Measurements from ENCODE around the gene LHFPL3. TPM values are rescaled to one million over a fixed set of nuclear protein-coding genes. Genes with fewer than 3 reads are reported as not detected.

Gene LHFPL3
- total RNA-seq, 1 experiment from 2014 or later = not detected

DNA sequence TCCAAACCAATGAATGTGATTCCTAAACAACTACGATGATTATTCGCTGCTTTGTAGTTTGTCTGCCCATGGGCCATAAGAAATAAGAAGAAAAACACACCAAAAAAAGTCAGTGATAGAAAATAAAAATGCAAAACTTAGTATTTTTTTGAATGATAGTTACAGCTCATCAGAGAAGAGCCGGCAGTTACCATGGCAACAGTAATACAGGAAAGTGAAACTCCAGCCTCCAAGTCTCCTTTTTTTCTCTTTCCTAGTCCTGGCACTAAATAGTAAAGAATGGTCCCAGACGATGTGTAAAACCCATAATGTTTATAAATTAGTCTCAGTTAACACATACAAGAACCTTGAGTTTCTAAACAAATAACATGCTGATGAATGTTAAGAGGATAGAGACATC is 21.6 kb upstream of the LHFPL3 start:
- Histone ChIP-seq H3K36me3 (ENCODE audit: control insufficient read depth in 1 of 2, insufficient read depth in 2 of 2, low read length in 2 of 2) (no peaks in the 10 kb centered on the region), H3K9me3 (ENCODE audit: control insufficient read depth in 1 of 2, insufficient read depth in 1 of 2, low read depth in 1 of 2, low read length in 2 of 2) (no peaks in the 10 kb centered on the region), H2AFZ (ENCODE audit: low read depth, low read length, poor library complexity, severe bottlenecking) (no peak overlapping the region), H3K4me3 (replicated peaks in 1 of 2; ENCODE audit: low read depth in 1 of 2, low read length in 2 of 2) (no peak overlapping the region), H3K4me2 (ENCODE audit: low read length) (no peak overlapping the region), H3K79me2 (ENCODE audit: insufficient read depth, low read length) (no peaks in the 10 kb centered on the region), H3K9ac (ENCODE audit: low read length) (no peak overlapping the region), H3K4me1 (ENCODE audit: control insufficient read depth in 1 of 2, insufficient read depth in 2 of 2, low read length in 2 of 2) (no peaks in the 10 kb centered on the region), H3K27me3 (ENCODE audit: insufficient read depth, low read length) (no peaks in the 10 kb centered on the region), H3K27ac (ENCODE audit: low read depth, low read length) (no peak overlapping the region), H4K20me1 (ENCODE audit: insufficient read depth) (no peaks in the 10 kb centered on the region), H3K9me2 (ENCODE audit: insufficient read depth) (no peaks in the 10 kb centered on the region)
- ATAC-seq = no peak
- DNase-seq (ENCODE audit: low read depth, low spot score) = no peak
- ChIA-PET CTCF (no interaction called here), POLR2A (no interaction called here), RAD21 (ENCODE audit: low non-redundant PET in 1 of 2, low total read pairs in 2 of 2, uncharacterized antibody in 2 of 2, unreplicated experiment in 2 of 2) (no interaction called here)
- intact Hi-C loops (cut with micrococcal nuclease) = no loop called here
- BruUV-seq (replicated peaks) = no TSS peak
- TF ChIP-seq EZH2 (IDR thresholded peaks at IDR 0.05) = no peak
- TF ChIP-seq FOSL1 (IDR thresholded peaks at IDR 0.05; ENCODE audit: low read depth) = no peak
- no peak for TF ChIP-seq EGR1 (IDR thresholded peaks at IDR 0.05; ENCODE audit: low read depth)
- TF ChIP-seq ELF1 (IDR thresholded peaks at IDR 0.05; ENCODE audit: borderline replicate concordance, low read depth) = no peak
- no peak for TF ChIP-seq CEBPB (IDR thresholded peaks at IDR 0.05; ENCODE audit: low read depth)
- TF ChIP-seq CBX3 (IDR thresholded peaks at IDR 0.05; ENCODE audit: low read depth) = no peak
- no peak for TF ChIP-seq EZH2phosphoT487 (IDR thresholded peaks at IDR 0.05; ENCODE audit: borderline replicate concordance)
- no peak for TF ChIP-seq SIN3A (IDR thresholded peaks at IDR 0.05; ENCODE audit: low read depth)
- TF ChIP-seq, protein P1, sequence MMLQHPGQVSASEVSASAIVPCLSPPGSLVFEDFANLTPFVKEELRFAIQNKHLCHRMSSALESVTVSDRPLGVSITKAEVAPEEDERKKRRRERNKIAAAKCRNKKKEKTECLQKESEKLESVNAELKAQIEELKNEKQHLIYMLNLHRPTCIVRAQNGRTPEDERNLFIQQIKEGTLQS (IDR thresholded peaks at IDR 0.05) = no peak
- TF ChIP-seq, protein P2, sequence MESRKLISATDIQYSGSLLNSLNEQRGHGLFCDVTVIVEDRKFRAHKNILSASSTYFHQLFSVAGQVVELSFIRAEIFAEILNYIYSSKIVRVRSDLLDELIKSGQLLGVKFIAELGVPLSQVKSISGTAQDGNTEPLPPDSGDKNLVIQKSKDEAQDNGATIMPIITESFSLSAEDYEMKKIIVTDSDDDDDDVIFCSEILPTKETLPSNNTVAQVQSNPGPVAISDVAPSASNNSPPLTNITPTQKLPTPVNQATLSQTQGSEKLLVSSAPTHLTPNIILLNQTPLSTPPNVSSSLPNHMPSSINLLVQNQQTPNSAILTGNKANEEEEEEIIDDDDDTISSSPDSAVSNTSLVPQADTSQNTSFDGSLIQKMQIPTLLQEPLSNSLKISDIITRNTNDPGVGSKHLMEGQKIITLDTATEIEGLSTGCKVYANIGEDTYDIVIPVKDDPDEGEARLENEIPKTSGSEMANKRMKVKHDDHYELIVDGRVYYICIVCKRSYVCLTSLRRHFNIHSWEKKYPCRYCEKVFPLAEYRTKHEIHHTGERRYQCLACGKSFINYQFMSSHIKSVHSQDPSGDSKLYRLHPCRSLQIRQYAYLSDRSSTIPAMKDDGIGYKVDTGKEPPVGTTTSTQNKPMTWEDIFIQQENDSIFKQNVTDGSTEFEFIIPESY (IDR thresholded peaks at IDR 0.05; ENCODE audit: extremely low read depth, insufficient replicate concordance, low read length) = no peak
- no peak for TF ChIP-seq SP1 (IDR thresholded peaks at IDR 0.05; ENCODE audit: low read depth)
- TF ChIP-seq JUND (IDR thresholded peaks at IDR 0.05) = no peak
- no peak for TF ChIP-seq ZFX (IDR thresholded peaks at IDR 0.05)
- no peak for TF ChIP-seq SRF (IDR thresholded peaks at IDR 0.05; ENCODE audit: low read depth)
- TF ChIP-seq POLR2AphosphoS5 (IDR thresholded peaks at IDR 0.05; ENCODE audit: low read depth, low read length) = no peak
- TF ChIP-seq, protein P3, sequence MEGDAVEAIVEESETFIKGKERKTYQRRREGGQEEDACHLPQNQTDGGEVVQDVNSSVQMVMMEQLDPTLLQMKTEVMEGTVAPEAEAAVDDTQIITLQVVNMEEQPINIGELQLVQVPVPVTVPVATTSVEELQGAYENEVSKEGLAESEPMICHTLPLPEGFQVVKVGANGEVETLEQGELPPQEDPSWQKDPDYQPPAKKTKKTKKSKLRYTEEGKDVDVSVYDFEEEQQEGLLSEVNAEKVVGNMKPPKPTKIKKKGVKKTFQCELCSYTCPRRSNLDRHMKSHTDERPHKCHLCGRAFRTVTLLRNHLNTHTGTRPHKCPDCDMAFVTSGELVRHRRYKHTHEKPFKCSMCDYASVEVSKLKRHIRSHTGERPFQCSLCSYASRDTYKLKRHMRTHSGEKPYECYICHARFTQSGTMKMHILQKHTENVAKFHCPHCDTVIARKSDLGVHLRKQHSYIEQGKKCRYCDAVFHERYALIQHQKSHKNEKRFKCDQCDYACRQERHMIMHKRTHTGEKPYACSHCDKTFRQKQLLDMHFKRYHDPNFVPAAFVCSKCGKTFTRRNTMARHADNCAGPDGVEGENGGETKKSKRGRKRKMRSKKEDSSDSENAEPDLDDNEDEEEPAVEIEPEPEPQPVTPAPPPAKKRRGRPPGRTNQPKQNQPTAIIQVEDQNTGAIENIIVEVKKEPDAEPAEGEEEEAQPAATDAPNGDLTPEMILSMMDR (IDR thresholded peaks at IDR 0.05 in 2 of 3, conservative IDR thresholded peaks at IDR 0.05 in 1 of 3; ENCODE audit: borderline replicate concordance in 1 of 3, insufficient read depth in 1 of 3, low read depth in 2 of 3, low read length in 2 of 3) = no peak
- TF ChIP-seq, protein P4, sequence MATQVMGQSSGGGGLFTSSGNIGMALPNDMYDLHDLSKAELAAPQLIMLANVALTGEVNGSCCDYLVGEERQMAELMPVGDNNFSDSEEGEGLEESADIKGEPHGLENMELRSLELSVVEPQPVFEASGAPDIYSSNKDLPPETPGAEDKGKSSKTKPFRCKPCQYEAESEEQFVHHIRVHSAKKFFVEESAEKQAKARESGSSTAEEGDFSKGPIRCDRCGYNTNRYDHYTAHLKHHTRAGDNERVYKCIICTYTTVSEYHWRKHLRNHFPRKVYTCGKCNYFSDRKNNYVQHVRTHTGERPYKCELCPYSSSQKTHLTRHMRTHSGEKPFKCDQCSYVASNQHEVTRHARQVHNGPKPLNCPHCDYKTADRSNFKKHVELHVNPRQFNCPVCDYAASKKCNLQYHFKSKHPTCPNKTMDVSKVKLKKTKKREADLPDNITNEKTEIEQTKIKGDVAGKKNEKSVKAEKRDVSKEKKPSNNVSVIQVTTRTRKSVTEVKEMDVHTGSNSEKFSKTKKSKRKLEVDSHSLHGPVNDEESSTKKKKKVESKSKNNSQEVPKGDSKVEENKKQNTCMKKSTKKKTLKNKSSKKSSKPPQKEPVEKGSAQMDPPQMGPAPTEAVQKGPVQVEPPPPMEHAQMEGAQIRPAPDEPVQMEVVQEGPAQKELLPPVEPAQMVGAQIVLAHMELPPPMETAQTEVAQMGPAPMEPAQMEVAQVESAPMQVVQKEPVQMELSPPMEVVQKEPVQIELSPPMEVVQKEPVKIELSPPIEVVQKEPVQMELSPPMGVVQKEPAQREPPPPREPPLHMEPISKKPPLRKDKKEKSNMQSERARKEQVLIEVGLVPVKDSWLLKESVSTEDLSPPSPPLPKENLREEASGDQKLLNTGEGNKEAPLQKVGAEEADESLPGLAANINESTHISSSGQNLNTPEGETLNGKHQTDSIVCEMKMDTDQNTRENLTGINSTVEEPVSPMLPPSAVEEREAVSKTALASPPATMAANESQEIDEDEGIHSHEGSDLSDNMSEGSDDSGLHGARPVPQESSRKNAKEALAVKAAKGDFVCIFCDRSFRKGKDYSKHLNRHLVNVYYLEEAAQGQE (IDR thresholded peaks at IDR 0.05; ENCODE audit: low read depth) = no peak
- TF ChIP-seq POLR2A (IDR thresholded peaks at IDR 0.05; ENCODE audit: borderline replicate concordance, extremely low read depth, insufficient read depth, insufficient read length) = no peak
